ENCODE measurements around the gene FOXD4.
"Not testable (repeated sequence)": the region's sequence is repeated elsewhere in the genome, so short reads cannot be mapped to it uniquely, and the experiment has no call there.

The FOXD4 gene

GRCh38 chr9:93909-94308 lies 24.3 kb downstream of the FOXD4 start:
- H3K9me3 ChIP-seq (ENCODE audit: control insufficient read depth, low read length); H3K4me3 ChIP-seq (ENCODE audit: insufficient read depth, low read depth, low read length, poor library complexity, severe bottlenecking); H3K27me3 ChIP-seq (replicated peaks; ENCODE audit: control insufficient read depth, insufficient read depth, low read length, poor library complexity, severe bottlenecking); H3K27ac ChIP-seq (ENCODE audit: insufficient read depth, low read length, poor library complexity, severe bottlenecking); H3K36me3 ChIP-seq (ENCODE audit: control insufficient read depth, insufficient read depth, low read length); H3K4me1 ChIP-seq (ENCODE audit: control insufficient read depth, insufficient read depth, low read length, poor library complexity, severe bottlenecking); DNase-seq: not testable (repeated sequence)

- not testable (repeated sequence) for H3K4me1 ChIP-seq (ENCODE audit: control insufficient read depth, insufficient read depth, low read length, poor library complexity, severe bottlenecking); H3K4me3 ChIP-seq (ENCODE audit: insufficient read depth, low read depth, low read length, poor library complexity, severe bottlenecking); DNase-seq; H3K27ac ChIP-seq (ENCODE audit: insufficient read depth, low read length, poor library complexity, severe bottlenecking); H3K36me3 ChIP-seq (ENCODE audit: control insufficient read depth, insufficient read depth, low read length); H3K9me3 ChIP-seq (ENCODE audit: control insufficient read depth, low read length); H3K27me3 ChIP-seq (replicated peaks; ENCODE audit: control insufficient read depth, insufficient read depth, low read length, poor library complexity, severe bottlenecking)
Measured at GRCh38 chr9:90851-91250, 27.4 kb downstream of the FOXD4 start.

DNA sequence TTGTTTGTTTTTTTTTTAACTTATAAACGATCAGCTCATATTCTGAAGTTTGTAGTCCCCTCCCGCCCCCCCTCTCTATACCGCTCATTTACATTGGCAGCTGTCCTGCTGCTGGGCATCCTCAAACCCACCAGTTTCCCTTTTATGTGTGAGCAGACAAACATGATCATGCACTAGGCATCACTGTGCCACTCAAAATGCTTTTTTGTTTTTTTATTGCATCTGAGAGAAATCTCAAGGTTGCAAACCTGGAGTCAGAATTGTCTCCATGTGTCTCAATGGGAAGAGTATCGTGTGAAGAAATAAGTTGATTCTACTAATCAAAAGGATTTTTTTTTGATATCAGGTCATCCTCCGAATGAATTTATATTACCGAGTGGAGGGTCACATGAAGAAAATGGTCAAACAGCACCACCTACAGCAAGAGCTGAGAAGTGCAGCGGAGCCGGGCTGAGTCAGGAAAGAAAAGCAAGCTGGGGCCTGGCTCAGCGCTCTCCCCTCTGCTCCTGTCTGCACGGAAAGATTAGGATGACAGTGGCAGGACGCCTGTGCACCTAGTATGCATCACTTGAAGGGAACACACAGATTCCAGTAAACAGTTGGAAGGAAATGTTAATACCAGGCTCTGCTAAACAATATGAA lies 29.7 kb downstream of the FOXD4 start:
- DNase-seq; H3K9me3 ChIP-seq (ENCODE audit: control insufficient read depth, low read length); H3K4me3 ChIP-seq (ENCODE audit: insufficient read depth, low read depth, low read length, poor library complexity, severe bottlenecking); H3K27ac ChIP-seq (ENCODE audit: insufficient read depth, low read length, poor library complexity, severe bottlenecking); H3K4me1 ChIP-seq (ENCODE audit: control insufficient read depth, insufficient read depth, low read length, poor library complexity, severe bottlenecking); H3K27me3 ChIP-seq (replicated peaks; ENCODE audit: control insufficient read depth, insufficient read depth, low read length, poor library complexity, severe bottlenecking); H3K36me3 ChIP-seq (ENCODE audit: control insufficient read depth, insufficient read depth, low read length): not testable (repeated sequence)

DNA sequence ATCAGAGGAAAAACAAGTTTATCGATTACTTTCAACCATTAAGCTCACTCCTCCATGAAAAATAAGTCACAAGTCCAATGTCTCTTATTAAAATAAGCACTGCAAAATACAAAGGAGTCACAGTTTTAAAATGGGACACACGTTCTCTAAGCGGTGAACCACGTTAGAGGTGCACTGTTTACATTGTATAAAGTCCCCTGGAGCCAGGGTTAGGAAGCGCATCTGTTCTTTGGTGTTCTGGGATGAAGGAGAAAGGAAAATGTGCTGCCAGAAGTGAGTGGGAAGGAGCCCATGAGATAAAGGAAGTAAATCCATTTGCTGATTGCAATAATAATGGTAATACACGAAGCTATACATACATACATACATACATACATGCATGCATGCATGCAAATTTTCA lies 30.4 kb downstream of the FOXD4 start:
- not testable (repeated sequence) for H3K9me3 ChIP-seq (ENCODE audit: control insufficient read depth, low read length); H3K36me3 ChIP-seq (ENCODE audit: control insufficient read depth, insufficient read depth, low read length); DNase-seq; H3K4me3 ChIP-seq (ENCODE audit: insufficient read depth, low read depth, low read length, poor library complexity, severe bottlenecking); H3K4me1 ChIP-seq (ENCODE audit: control insufficient read depth, insufficient read depth, low read length, poor library complexity, severe bottlenecking); H3K27ac ChIP-seq (ENCODE audit: insufficient read depth, low read length, poor library complexity, severe bottlenecking); H3K27me3 ChIP-seq (replicated peaks; ENCODE audit: control insufficient read depth, insufficient read depth, low read length, poor library complexity, severe bottlenecking)

DNA sequence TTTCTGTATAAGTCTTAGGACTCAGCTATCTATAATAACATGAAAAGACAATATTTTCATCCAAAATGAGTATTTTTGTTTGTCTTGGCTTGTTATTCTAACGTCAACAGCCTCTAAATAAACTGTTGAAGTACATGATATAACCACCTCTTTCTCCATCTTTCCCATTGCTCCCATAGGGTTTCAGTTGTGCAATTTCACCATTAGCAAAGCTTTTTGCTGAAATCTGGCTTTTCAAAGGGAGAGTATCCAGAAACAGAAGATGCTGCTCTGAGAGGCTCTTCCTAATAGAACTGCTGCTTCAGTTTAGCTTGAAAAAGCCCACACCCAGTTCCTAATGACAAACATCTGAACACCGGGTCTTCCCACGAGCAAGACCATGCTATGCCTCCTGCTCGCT lies 31.1 kb downstream of the FOXD4 start:
- H3K27me3 ChIP-seq (replicated peaks; ENCODE audit: control insufficient read depth, insufficient read depth, low read length, poor library complexity, severe bottlenecking); H3K4me3 ChIP-seq (ENCODE audit: insufficient read depth, low read depth, low read length, poor library complexity, severe bottlenecking); H3K27ac ChIP-seq (ENCODE audit: insufficient read depth, low read length, poor library complexity, severe bottlenecking); H3K36me3 ChIP-seq (ENCODE audit: control insufficient read depth, insufficient read depth, low read length); H3K9me3 ChIP-seq (ENCODE audit: control insufficient read depth, low read length); DNase-seq; H3K4me1 ChIP-seq (ENCODE audit: control insufficient read depth, insufficient read depth, low read length, poor library complexity, severe bottlenecking): not testable (repeated sequence)

DNA sequence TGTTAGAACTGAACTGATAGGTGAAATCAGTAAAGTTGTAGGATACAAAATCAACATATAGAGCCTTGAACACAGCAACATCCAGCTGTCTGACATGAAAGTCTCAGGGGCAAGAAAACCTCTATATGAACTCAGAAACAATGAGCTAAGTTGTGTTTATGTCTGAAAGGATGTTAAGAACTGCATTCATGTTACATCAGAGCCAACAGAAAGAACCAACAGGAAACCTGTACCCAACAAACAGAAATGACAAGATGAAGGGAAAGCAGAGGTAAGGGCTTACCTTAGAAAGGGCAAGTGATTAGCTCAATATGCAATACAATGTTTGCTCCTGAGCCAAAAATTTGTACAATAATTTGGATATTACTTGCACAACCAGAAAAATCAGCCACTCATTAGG lies 31.5 kb downstream of the FOXD4 start:
- not testable (repeated sequence) for DNase-seq; H3K27me3 ChIP-seq (replicated peaks; ENCODE audit: control insufficient read depth, insufficient read depth, low read length, poor library complexity, severe bottlenecking); H3K27ac ChIP-seq (ENCODE audit: insufficient read depth, low read length, poor library complexity, severe bottlenecking)

GRCh38 chr9:82932-83689 lies 35.1 kb downstream of the FOXD4 start:
- H3K27ac ChIP-seq (ENCODE audit: insufficient read depth, low read length, poor library complexity, severe bottlenecking); H3K9me3 ChIP-seq (ENCODE audit: control insufficient read depth, low read length); H3K4me1 ChIP-seq (ENCODE audit: control insufficient read depth, insufficient read depth, low read length, poor library complexity, severe bottlenecking); H3K4me3 ChIP-seq (ENCODE audit: insufficient read depth, low read depth, low read length, poor library complexity, severe bottlenecking); H3K36me3 ChIP-seq (ENCODE audit: control insufficient read depth, insufficient read depth, low read length); H3K27me3 ChIP-seq (replicated peaks; ENCODE audit: control insufficient read depth, insufficient read depth, low read length, poor library complexity, severe bottlenecking); DNase-seq: not testable (repeated sequence)

More for the DNA sequence above, 31.5 kb downstream of the FOXD4 start:
- not testable (repeated sequence) for H3K36me3 ChIP-seq (ENCODE audit: control insufficient read depth, insufficient read depth, low read length); H3K4me3 ChIP-seq (ENCODE audit: insufficient read depth, low read depth, low read length, poor library complexity, severe bottlenecking); H3K9me3 ChIP-seq (ENCODE audit: control insufficient read depth, low read length); H3K4me1 ChIP-seq (ENCODE audit: control insufficient read depth, insufficient read depth, low read length, poor library complexity, severe bottlenecking)

- H3K9me3 ChIP-seq (ENCODE audit: control insufficient read depth, low read length); H3K4me3 ChIP-seq (ENCODE audit: insufficient read depth, low read depth, low read length, poor library complexity, severe bottlenecking); H3K36me3 ChIP-seq (ENCODE audit: control insufficient read depth, insufficient read depth, low read length); DNase-seq; H3K27me3 ChIP-seq (replicated peaks; ENCODE audit: control insufficient read depth, insufficient read depth, low read length, poor library complexity, severe bottlenecking); H3K4me1 ChIP-seq (ENCODE audit: control insufficient read depth, insufficient read depth, low read length, poor library complexity, severe bottlenecking); H3K27ac ChIP-seq (ENCODE audit: insufficient read depth, low read length, poor library complexity, severe bottlenecking): not testable (repeated sequence)
Measured at GRCh38 chr9:78333-78732, 39.9 kb downstream of the FOXD4 start.

- not testable (repeated sequence) for H3K4me3 ChIP-seq (ENCODE audit: insufficient read depth, low read depth, low read length, poor library complexity, severe bottlenecking); H3K4me1 ChIP-seq (ENCODE audit: control insufficient read depth, insufficient read depth, low read length, poor library complexity, severe bottlenecking); H3K27ac ChIP-seq (ENCODE audit: insufficient read depth, low read length, poor library complexity, severe bottlenecking); H3K9me3 ChIP-seq (ENCODE audit: control insufficient read depth, low read length); H3K36me3 ChIP-seq (ENCODE audit: control insufficient read depth, insufficient read depth, low read length); H3K27me3 ChIP-seq (replicated peaks; ENCODE audit: control insufficient read depth, insufficient read depth, low read length, poor library complexity, severe bottlenecking); DNase-seq
Measured at GRCh38 chr9:76389-76788, 41.8 kb downstream of the FOXD4 start.

GRCh38 chr9:73900-74525 lies 44.2 kb downstream of the FOXD4 start:
- peak overlapping the region; percentile 50 for H3K4me3 ChIP-seq (ENCODE audit: insufficient read depth, low read depth, low read length, poor library complexity, severe bottlenecking)
- H3K27ac ChIP-seq (ENCODE audit: insufficient read depth, low read length, poor library complexity, severe bottlenecking); H3K27me3 ChIP-seq (replicated peaks; ENCODE audit: control insufficient read depth, insufficient read depth, low read length, poor library complexity, severe bottlenecking): not testable (repeated sequence)

More at GRCh38 chr9:73900-74525, 44.2 kb downstream of the FOXD4 start:
- H3K9me3 ChIP-seq (ENCODE audit: control insufficient read depth, low read length); DNase-seq; H3K36me3 ChIP-seq (ENCODE audit: control insufficient read depth, insufficient read depth, low read length); H3K4me1 ChIP-seq (ENCODE audit: control insufficient read depth, insufficient read depth, low read length, poor library complexity, severe bottlenecking): not testable (repeated sequence)

Measured in effector memory CD4-positive, alpha-beta T cell (primary cell).